HG03571 (cell line): ENCODE results near the gene PDHB.

ENCODE experiments used
- ATAC-seq: cut with Tn5 transposase; IDR thresholded peaks from one replicate; pipeline ENCODE4 v1.9.1; 2021; ENCODE audit not compliant: unreplicated experiment

Gene PDHB

GRCh38 chr3:58433400-58434167 lies at the start of gene PDHB:
Gene PDHB (minus strand): TSS chr3:58433832. CDS start chr3:58433809, 23 bp downstream.
- ATAC-seq = peak; percentile 91

GRCh38 chr3:58482917-58483636 lies 49.4 kb upstream of the PDHB start:
- no peak for ATAC-seq

- no peak for ATAC-seq
Measured at GRCh38 chr3:58480309-58480708, 46.7 kb upstream of the PDHB start.

GRCh38 chr3:58478781-58479180 lies 45.1 kb upstream of the PDHB start:
- no peak for ATAC-seq

GRCh38 chr3:58474967-58475578 lies 41.4 kb upstream of the PDHB start:
- no peak for ATAC-seq

GRCh38 chr3:58474348-58474911 lies 40.8 kb upstream of the PDHB start:
- ATAC-seq = no peak

- no peak for ATAC-seq
Measured at GRCh38 chr3:58473275-58473674, 39.6 kb upstream of the PDHB start.

GRCh38 chr3:58471025-58471887 lies 37.6 kb upstream of the PDHB start:
- ATAC-seq = no peak

- no peak for ATAC-seq
Measured at GRCh38 chr3:58470363-58471024, 36.9 kb upstream of the PDHB start.

GRCh38 chr3:58469096-58469495 lies 35.5 kb upstream of the PDHB start:
- no peak for ATAC-seq

GRCh38 chr3:58466899-58467563 lies 33.4 kb upstream of the PDHB start:
- ATAC-seq = no peak

GRCh38 chr3:58464866-58465265 lies 31.2 kb upstream of the PDHB start:
- no peak for ATAC-seq

GRCh38 chr3:58463942-58464271 lies 30.3 kb upstream of the PDHB start:
- no peak for ATAC-seq

GRCh38 chr3:58463181-58463941 lies 29.7 kb upstream of the PDHB start:
- ATAC-seq = no peak

GRCh38 chr3:58462829-58463180 lies 29.2 kb upstream of the PDHB start:
- ATAC-seq = no peak

GRCh38 chr3:58459160-58459559 lies 25.5 kb upstream of the PDHB start:
- ATAC-seq = no peak

- ATAC-seq = no peak
Measured at GRCh38 chr3:58452176-58452575, 18.5 kb upstream of the PDHB start.

- no peak for ATAC-seq
Measured at GRCh38 chr3:58441514-58442450, 8.2 kb upstream of the PDHB start.
